ENCODE data around the gene ACD.

DNA sequence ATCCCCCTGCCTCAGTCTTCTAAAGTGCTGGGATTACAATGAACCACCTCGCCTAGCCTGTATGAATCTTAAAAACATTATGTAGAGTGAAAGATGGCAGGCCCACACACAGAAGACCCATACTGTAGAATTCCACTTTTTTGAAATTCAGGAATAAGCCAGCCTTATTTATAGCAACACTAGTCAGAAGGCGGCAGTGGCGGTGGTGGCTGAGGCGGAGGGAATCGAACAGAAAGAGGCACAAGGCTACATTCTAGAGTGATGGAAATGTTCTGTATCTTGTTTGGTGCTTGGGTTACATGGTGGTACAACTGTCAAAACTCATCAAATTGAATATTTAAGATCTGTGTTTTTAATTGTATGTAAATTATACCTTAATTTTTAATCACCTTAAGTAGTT is 47.7 kb upstream of the ACD start:
- TF ChIP-seq POLR2A (IDR thresholded peaks at IDR 0.05): no peak
- no peak for TF ChIP-seq CTCF (IDR thresholded peaks at IDR 0.05 in 8 of 11, conservative IDR thresholded peaks at IDR 0.05 in 3 of 11)
- no peak for TF ChIP-seq POLR2AphosphoS5 (IDR thresholded peaks at IDR 0.05)

All from spleen (tissue), 7 donors.